GOT3 (cell line): ENCODE data around the gene TSPAN2.
"Not testable (repeated sequence)": the region's sequence is repeated elsewhere in the genome, so short reads cannot be mapped to it uniquely, and the experiment has no call there.

Experiments
- DNase-seq: peaks from one replicate; lab custom pipeline; 2025; ENCODE audit warnings: mixed read lengths; lab: John Stamatoyannopoulos, UW

Gene TSPAN2

GRCh38 chr1:115036814-115037507, 52.3 kb downstream of the TSPAN2 start:
- DNase-seq, result no peak

DNA sequence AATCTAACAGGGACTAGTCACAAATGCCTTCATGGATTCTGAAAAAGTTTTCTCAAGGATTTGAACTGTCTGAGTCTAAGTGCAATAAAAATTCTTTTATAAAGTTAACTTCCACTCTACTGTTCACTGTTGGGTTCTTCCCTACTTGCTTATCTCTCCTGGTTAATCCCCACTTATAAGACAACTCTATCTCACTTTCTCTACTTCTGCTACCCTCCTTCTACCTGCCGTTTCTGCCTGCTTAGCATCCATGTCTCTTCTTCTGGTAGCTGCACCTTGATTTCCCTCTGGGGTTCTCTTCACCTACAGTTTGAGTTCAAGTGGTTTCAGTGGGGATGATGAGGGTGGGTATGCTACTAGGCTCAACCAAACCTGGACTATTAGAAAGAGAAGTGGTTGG, 53.7 kb downstream of the TSPAN2 start:
- no peak for DNase-seq

DNA sequence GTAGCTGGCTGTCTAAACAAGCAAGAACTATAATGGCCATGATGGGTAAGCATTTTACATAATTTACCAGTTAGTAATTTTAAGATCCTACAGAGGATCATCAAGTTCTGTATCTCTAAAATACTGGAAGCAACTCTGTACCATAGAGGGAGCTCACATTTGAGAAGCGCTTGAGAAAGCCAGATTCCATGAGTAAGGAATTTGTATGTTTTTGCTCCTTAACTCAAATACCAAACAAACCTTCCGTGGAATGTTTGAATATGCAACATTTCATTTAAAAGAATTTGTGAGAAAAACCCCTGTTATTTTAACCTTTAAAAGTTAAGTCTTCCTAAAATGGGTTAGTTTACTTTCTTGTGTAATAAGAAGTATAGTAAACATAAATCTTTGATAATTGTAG, 57.7 kb downstream of the TSPAN2 start:
- DNase-seq, result no peak

DNA sequence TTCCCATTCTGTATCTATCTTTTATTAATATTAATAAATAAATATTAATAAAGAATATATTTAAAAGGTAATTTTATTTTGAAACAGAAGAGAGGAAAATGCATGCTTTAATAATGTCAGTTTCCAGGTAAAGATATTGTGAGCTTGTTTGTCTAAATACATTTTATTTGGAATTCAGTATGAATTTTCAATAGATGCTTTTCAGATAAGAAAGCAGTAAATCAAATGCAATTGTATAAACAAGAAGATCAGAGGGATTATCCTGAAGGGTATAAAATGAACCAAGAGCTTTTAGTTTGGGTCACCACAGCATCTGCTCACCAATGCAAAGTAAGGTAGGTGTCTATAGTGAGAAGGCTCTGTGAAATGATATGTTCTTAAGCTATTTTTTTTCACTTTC, 59.8 kb downstream of the TSPAN2 start, which contains the start of gene TSHB:
TSS of gene TSHB (plus strand) at position 301 of the 400 bp plus-strand sequence. CDS start 3,537 bp downstream, outside the sequence.
- no peak for DNase-seq

DNA sequence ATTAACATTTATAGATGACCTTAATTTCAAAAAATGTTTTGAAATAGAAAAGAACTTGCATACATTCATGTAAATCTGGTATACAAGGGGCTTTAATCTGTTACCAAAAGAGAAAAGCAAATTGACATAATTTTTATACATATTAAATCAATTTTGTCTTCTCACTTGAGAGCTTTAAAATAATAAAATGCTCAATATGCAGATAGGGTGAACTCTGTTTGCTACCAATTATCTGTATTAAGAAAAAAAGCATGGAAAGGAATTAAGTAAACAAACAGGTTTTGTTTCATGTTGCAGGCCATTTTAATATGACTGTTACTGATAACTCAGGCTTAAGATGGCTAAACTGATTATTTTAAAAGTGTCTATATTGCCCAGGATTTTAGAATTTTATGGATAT, 65.7 kb downstream of the TSPAN2 start:
- no peak for DNase-seq

DNA sequence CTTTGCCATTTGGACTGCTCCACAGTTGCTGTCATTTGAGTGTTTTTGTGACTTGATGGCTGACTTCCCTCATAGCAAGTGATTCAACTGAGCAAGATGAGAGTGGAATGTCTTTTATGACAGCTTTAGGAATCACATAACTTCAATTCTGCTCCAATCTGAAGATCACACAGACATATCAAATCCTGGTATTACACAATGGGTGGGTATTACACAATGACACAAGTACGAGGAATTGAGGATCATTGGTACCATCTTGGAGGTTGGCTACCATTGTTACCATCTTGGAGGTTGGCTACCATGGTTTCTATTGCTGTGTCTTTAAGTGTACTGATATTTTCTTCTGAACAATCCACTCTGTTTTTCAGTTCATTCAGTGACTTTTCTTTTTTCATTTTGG, 68.2 kb downstream of the TSPAN2 start:
- no peak for DNase-seq

DNA sequence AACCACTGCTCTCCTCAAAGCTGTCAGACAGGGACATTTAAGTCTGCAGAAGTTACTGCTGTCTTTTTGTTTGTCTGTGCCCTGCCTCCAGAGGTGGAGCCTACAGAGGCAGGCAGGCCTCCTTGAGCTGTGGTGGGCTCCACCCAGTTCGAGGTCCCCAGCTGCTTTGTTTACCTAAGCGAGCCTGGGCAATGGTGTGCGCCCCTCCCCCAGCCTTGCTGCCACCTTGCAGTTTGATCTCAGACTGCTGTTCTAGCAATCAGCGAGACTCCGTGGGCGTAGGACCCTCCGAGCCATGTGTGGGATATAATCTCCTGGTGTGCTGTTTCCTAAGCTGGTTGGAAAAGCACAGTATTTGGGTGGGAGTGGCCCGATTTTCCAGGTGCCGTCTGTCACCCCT, 69.8 kb downstream of the TSPAN2 start:
- not testable (repeated sequence) for DNase-seq

DNA sequence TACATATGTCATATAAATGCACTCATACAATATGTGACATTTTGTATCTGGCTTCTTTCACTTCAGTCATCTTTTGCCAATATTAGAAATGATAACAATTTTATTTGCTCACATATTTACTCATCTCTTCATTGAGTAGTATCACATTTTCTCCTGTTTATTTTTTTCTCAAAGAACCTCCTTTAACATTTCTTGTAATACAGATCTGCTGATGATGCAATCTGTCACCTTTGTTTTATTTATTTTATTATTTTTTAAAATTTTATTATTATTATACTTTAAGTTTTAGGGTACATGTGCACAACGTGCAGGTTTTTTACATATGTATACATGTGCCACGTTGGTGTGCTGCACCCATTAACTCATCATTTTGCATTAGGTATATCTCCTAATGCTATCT, 75.5 kb downstream of the TSPAN2 start:
- no peak for DNase-seq

DNA sequence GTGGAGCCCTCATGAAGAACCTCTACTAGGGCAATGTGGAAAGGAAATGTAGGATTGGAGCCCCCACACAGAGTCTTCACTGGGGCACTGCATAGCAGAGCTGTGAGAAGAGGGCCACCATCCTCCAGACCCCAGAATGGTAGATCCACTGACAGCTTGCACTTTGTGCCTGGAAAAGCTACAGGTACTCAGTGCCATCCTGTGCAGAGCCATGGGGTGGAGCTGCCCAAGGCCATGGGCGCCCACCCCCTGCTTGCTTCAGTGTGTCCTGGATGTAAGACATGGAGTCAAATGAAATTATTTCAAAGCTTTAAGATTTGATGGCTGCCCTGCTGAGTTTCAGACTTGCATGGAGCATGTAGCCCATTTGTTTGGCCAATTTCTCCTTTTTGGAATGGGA, 76.9 kb downstream of the TSPAN2 start:
- no peak for DNase-seq

- DNase-seq, result no peak
These were observed 77.3 kb downstream of the TSPAN2 start for GRCh38 chr1:115012006-115012405.

DNA sequence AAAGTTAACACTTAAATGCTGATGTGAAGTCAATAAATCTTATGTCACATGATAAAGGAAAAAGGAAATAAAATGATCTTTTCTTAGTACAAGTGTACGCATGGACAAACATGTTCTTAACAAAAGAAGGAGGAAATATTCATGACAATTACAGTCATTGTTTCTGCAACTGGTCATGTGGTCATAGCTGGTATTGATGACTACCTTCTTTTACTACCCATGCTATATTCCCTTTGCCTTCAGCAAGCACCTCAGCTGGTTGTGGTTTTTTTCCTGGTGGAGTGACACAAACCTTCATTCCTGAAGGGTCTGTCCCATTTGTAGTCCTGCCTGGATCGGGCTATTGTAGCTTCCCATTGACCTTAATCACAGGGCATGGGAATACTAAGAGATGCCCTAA, 83.1 kb downstream of the TSPAN2 start:
- DNase-seq, result no peak
